Keratinocyte (primary cell): ENCODE results near the gene RPL29. TPM values are rescaled to one million over a fixed set of nuclear protein-coding genes. Genes with fewer than 3 reads are reported as not detected.
"Not testable (repeated sequence)": the region's sequence is repeated elsewhere in the genome, so short reads cannot be mapped to it uniquely, and the experiment has no call there.

ENCODE experiments used
- DNase-seq: peaks from one replicate; pipeline ENCODE4 v3.0.0-alpha.2; 2011; ENCODE audit warnings: low read depth, missing footprints, low spot score
- FAIRE-seq: peaks from 2 replicates; lab custom pipeline; 2011; peaks lifted over from hg19 to GRCh38; lab: Jason Lieb, UNC
- H2AFZ ChIP-seq: 2 replicates; pipeline ENCODE4 v1.6.0; 2012; ENCODE audit warnings: low read length, control low read depth, inconsistent platforms; ENCODE audit not compliant: control insufficient read depth
- H3K27ac ChIP-seq: 2 replicates; pipeline ENCODE4 v1.5.1; 2011; ENCODE audit warnings: low read length; ENCODE audit not compliant: control insufficient read depth, insufficient read depth
- H3K27me3 ChIP-seq: 3 replicates; pipeline ENCODE4 v1.6.0; 2011; ENCODE audit warnings: low read length; ENCODE audit not compliant: control insufficient read depth, insufficient read depth; ENCODE audit errors: extremely low read depth
- H3K36me3 ChIP-seq, 2 experiments: 2 replicates in 1 of 2; 3 replicates in 1 of 2; pipeline ENCODE4 v1.5.1; 2011; ENCODE audit warnings: low read length in 2 of 2, mild to moderate bottlenecking in 1 of 2; ENCODE audit not compliant: control insufficient read depth in 2 of 2, insufficient read depth in 2 of 2; ENCODE audit errors: extremely low read depth in 1 of 2
- H3K4me1 ChIP-seq: 3 replicates; pipeline ENCODE4 v1.5.1; 2011; ENCODE audit warnings: low read length; ENCODE audit not compliant: control insufficient read depth, insufficient read depth; ENCODE audit errors: extremely low read depth
- H3K4me2 ChIP-seq: 3 replicates; pipeline ENCODE4 v1.6.0; 2011; ENCODE audit warnings: low read depth, low read length; ENCODE audit not compliant: control insufficient read depth, insufficient read depth; ENCODE audit errors: extremely low read depth
- H3K4me3 ChIP-seq, 3 experiments: fragments of 200-600 bp in 1 of 3; sonication (generic) in 1 of 3; 2 replicates in 2 of 3; 3 replicates in 1 of 3; pipeline ENCODE4 v1.5.1; 2011 to 2016; ENCODE audit warnings: low read length in 3 of 3, mild to moderate bottlenecking in 3 of 3, control low read depth in 2 of 3, inconsistent platforms in 1 of 3, low read depth in 1 of 3, mixed read lengths in 1 of 3, mixed run types in 1 of 3, moderate library complexity in 1 of 3; ENCODE audit not compliant: control insufficient read depth in 2 of 3, insufficient read depth in 2 of 3; ENCODE audit errors: extremely low read depth in 1 of 3
- H3K79me2 ChIP-seq: 2 replicates; pipeline ENCODE4 v1.6.0; 2012; ENCODE audit warnings: low read length; ENCODE audit not compliant: control insufficient read depth, insufficient read depth
- H3K9ac ChIP-seq: 3 replicates; pipeline ENCODE4 v1.6.0; 2011; ENCODE audit warnings: low read length; ENCODE audit not compliant: control insufficient read depth, insufficient read depth; ENCODE audit errors: extremely low read depth
- H3K9me1 ChIP-seq: 3 replicates; pipeline ENCODE4 v1.6.0; 2011; ENCODE audit warnings: low read length; ENCODE audit not compliant: control insufficient read depth, insufficient read depth; ENCODE audit errors: extremely low read depth
- H3K9me3 ChIP-seq: 2 replicates; pipeline ENCODE4 v1.5.1; 2012; ENCODE audit warnings: low read depth, low read length; ENCODE audit not compliant: control insufficient read depth
- H4K20me1 ChIP-seq: 3 replicates; pipeline ENCODE4 v1.6.0; 2011; ENCODE audit warnings: low read length; ENCODE audit not compliant: control insufficient read depth, insufficient read depth; ENCODE audit errors: extremely low read depth
- CTCF ChIP-seq, 3 experiments: IDR thresholded peaks in 1 of 3; conservative IDR thresholded peaks in 1 of 3; optimal IDR thresholded peaks in 1 of 3; 2 replicates in 2 of 3; 3 replicates in 1 of 3; pipeline versions ENCODE3 to v1.5.1; 2011; ENCODE audit warnings: low read length in 3 of 3, mild to moderate bottlenecking in 3 of 3, moderate library complexity in 2 of 3, control low read depth in 1 of 3, inconsistent platforms in 1 of 3; ENCODE audit not compliant: insufficient read depth in 2 of 3; ENCODE audit errors: extremely low read depth in 1 of 3
- EZH2 ChIP-seq: IDR thresholded peaks from one replicate; pipeline ENCODE4 v1.6.1; 2012; ENCODE audit warnings: inconsistent platforms, mild to moderate bottlenecking, low read length, moderate library complexity
- dilution Hi-C: fragments of 300-500 bp; cut with MboI; formaldehyde crosslinking; loops from one replicate; pipeline ENCODE4 v1.7.0; 2020; ENCODE audit warnings: low sequenced_read_pairs; ENCODE audit not compliant: extremely low pct_ligation_motif_present
- polyA plus RNA-seq, 5 experiments: library from polyadenylated mRNA; depleted of rRNA in 3 of 5; stranded (reverse) in 3 of 5; stranded (forward) in 1 of 5; unstranded in 1 of 5; fragments of >200 nt; gene quantifications; 1 replicate in 1 of 5; 2 replicates in 3 of 5; 3 replicates in 1 of 5; pipeline versions ENCODE4 v1.2.1 to v1.2.3, GENCODE V29; 2011 to 2012; ENCODE audit warnings: missing spikeins in 2 of 5, low read depth in 1 of 5, low replicate concordance in 1 of 5

The RPL29 gene
- polyA plus RNA-seq, 1 donor (not counting 4 experiments of a cell fraction or from before 2014, with no cell fraction given), result 1,648 TPM

DNA sequence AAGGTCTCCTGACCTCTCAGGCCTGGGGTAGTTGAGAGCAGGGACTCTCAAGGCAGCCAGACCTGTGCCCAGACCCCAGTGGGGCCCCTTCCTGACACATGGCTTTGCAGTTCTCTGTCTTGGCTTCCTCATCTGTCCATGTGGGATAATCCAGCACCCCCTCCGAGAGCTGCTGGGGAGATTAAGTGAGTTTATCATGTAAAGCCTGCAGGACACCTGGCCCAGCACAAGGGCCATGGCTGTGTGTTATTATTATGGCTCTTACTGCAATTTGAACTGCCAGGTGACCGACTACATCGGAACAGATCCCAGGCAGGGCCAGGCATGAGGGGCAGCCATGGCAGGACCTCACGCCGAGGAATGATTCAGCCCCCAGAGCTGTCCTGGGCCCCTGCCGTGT is 48.1 kb upstream of the RPL29 start:
- no peak overlapping the region for H2AFZ ChIP-seq
- H3K4me1 ChIP-seq, result peaks cover 58% of the 10 kb centered on the region
- H4K20me1 ChIP-seq, result no peaks in the 10 kb centered on the region
- dilution Hi-C loops, result no loop called here
- H3K79me2 ChIP-seq, result no peaks in the 10 kb centered on the region
- no peak for TF ChIP-seq EZH2
- TF ChIP-seq CTCF (optimal IDR thresholded peaks at IDR 0.05 in 1 of 3, IDR thresholded peaks at IDR 0.05 in 1 of 3, conservative IDR thresholded peaks at IDR 0.05 in 1 of 3; ENCODE audit: extremely low read depth in 1 of 3, insufficient read depth in 2 of 3, low read length in 3 of 3), result no peak
- DNase-seq (no peak), FAIRE-seq (no peak)
- peak overlapping the region; percentile 8 for H3K27ac ChIP-seq
- H3K27me3 ChIP-seq, result no peaks in the 10 kb centered on the region
- no peak overlapping the region for H3K4me3 ChIP-seq
- H3K36me3 ChIP-seq, result peaks cover 2 to 13% of the 10 kb centered on the region in 2 experiments
- H3K9me3 ChIP-seq, result no peaks in the 10 kb centered on the region
- H3K9me1 ChIP-seq, result no peaks in the 10 kb centered on the region
- no peak overlapping the region for H3K4me2 ChIP-seq
- H3K9ac ChIP-seq, result no peak overlapping the region

DNA sequence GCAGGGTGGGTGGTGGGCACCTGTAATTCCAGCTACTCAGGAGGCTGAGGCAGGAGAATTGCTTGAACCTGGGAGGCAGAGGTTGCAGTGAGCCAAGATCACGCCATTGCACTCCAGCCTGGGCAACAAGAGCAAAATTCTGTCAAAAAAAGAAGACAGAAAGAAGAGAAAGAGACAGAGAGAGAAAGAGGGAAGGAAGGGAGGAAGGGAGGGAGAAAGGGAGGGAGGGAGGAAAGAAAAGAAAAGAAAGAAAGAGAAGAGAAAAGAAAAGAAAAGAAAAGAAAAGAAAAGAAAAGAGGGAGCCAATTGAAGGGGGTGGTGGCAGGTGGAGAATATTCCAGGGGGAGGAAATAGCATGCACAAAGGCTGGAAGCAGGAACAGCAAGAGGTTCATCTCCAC is 47.3 kb upstream of the RPL29 start:
- H3K9me3 ChIP-seq, H3K4me2 ChIP-seq, H3K9me1 ChIP-seq, H3K36me3 ChIP-seq, H3K9ac ChIP-seq, FAIRE-seq, H4K20me1 ChIP-seq, DNase-seq, H2AFZ ChIP-seq, dilution Hi-C loops, H3K4me3 ChIP-seq, H3K79me2 ChIP-seq, H3K27me3 ChIP-seq, H3K27ac ChIP-seq: not testable (repeated sequence)
- peaks cover 58% of the 10 kb centered on the region for H3K4me1 ChIP-seq

GRCh38 chr3:52041118-52041731 is 45.5 kb upstream of the RPL29 start:
- Histone ChIP-seq H3K79me2 (no peaks in the 10 kb centered on the region), H3K27me3 (no peaks in the 10 kb centered on the region), H3K4me1 (peaks cover 60% of the 10 kb centered on the region), H2AFZ (no peak overlapping the region), H3K4me3 (no peak overlapping the region), H3K9me3 (no peaks in the 10 kb centered on the region), H3K36me3 (no peaks in the 10 kb centered on the region), H3K9ac (no peak overlapping the region), H3K27ac (no peak overlapping the region), H3K9me1 (no peaks in the 10 kb centered on the region), H3K4me2 (no peak overlapping the region), H4K20me1 (no peaks in the 10 kb centered on the region)
- DNase-seq, result no peak
- dilution Hi-C loops, result no loop called here
- no peak for FAIRE-seq
- peak in 2 of 3 experiments; percentile 34 to 53 for TF ChIP-seq CTCF (optimal IDR thresholded peaks at IDR 0.05 in 1 of 3, IDR thresholded peaks at IDR 0.05 in 1 of 3, conservative IDR thresholded peaks at IDR 0.05 in 1 of 3; ENCODE audit: extremely low read depth in 1 of 3, insufficient read depth in 2 of 3, low read length in 3 of 3)
- no peak for TF ChIP-seq EZH2
